WTC11 (cell line): ENCODE data around the gene CSNK1G1. TPM values are rescaled to one million over a fixed set of nuclear protein-coding genes. Genes with fewer than 3 reads are reported as not detected.

Source experiments
- ATAC-seq: fragments of 200-7000 bp; cut with Tn5 transposase; 2 replicates; pipeline ENCODE4 v1.10.0; 2021; ENCODE audit warnings: mild to moderate bottlenecking, moderate library complexity
- CTCF ChIA-PET: fragments of 300-600 bp; sonication (Branson Sonifier 250); formaldehyde crosslinking; loops from one replicate; lab custom pipeline; 2021; ENCODE audit warnings: antibody characterized with exemption; lab: Charles Lee
- POLR2A ChIA-PET: fragments of 350-600 bp; sonication (Branson Sonifier 250); formaldehyde crosslinking; loops from one replicate; lab custom pipeline; 2021; ENCODE audit warnings: antibody characterized with exemption; lab: Charles Lee
- DNase-seq: peaks from one replicate; pipeline ENCODE4 v3.0.0; 2021; ENCODE audit warnings: low spot score
- H3K27ac Mint-ChIP-seq: 2 replicates; pipeline ENCODE4 v1.8.0; 2021; ENCODE audit warnings: mixed read lengths
- H3K27me3 Mint-ChIP-seq: 2 replicates; pipeline ENCODE4 v1.8.0; 2021; ENCODE audit warnings: low read depth, mild to moderate bottlenecking, moderate library complexity, mixed read lengths
- H3K36me3 Mint-ChIP-seq: 2 replicates; pipeline ENCODE4 v1.8.0; 2021; ENCODE audit warnings: mixed read lengths
- H3K4me1 Mint-ChIP-seq: 2 replicates; pipeline ENCODE4 v1.8.0; 2022; ENCODE audit warnings: mixed read lengths
- H3K4me3 Mint-ChIP-seq: 2 replicates; pipeline ENCODE4 v1.8.0; 2021; ENCODE audit warnings: mild to moderate bottlenecking, moderate library complexity, mixed read lengths
- H3K9me3 Mint-ChIP-seq: 2 replicates; pipeline ENCODE4 v1.8.0; 2021; ENCODE audit warnings: mixed read lengths
- AFF4 ChIP-seq: sonication (generic); formaldehyde crosslinking; IDR thresholded peaks from 2 replicates; pipeline ENCODE4 v1.8.1; 2023; ENCODE audit warnings: mild to moderate bottlenecking, missing genetic modification reagents, borderline replicate concordance
- ATF1 ChIP-seq: sonication (generic); formaldehyde crosslinking; IDR thresholded peaks from 2 replicates; pipeline ENCODE4 v1.8.1; 2023; ENCODE audit warnings: mild to moderate bottlenecking, moderate library complexity, missing genetic modification reagents
- E2F1 ChIP-seq: sonication (generic); formaldehyde crosslinking; IDR thresholded peaks from 2 replicates; pipeline ENCODE4 v1.8.0; 2022; ENCODE audit warnings: mild to moderate bottlenecking, missing genetic modification reagents
- FOXJ3 ChIP-seq: sonication (generic); formaldehyde crosslinking; IDR thresholded peaks from 2 replicates; pipeline ENCODE4 v1.9.0; 2021; ENCODE audit warnings: missing genetic modification reagents, mild to moderate bottlenecking, borderline replicate concordance
- MXD4 ChIP-seq: fragments of 250-450 bp; sonication (Bioruptor Pico); IDR thresholded peaks from 2 replicates; pipeline ENCODE4 v1.8.0; 2021; ENCODE audit warnings: mild to moderate bottlenecking, moderate library complexity, borderline replicate concordance
- NR3C1 ChIP-seq: sonication (generic); formaldehyde crosslinking; conservative IDR thresholded peaks from 2 replicates; pipeline ENCODE4 v1.8.1; 2023; ENCODE audit warnings: low read depth, mild to moderate bottlenecking, missing genetic modification reagents
- RELA ChIP-seq: sonication (generic); formaldehyde crosslinking; IDR thresholded peaks from 2 replicates; pipeline ENCODE4 v1.8.1; 2022; ENCODE audit warnings: missing genetic modification reagents, mild to moderate bottlenecking, borderline replicate concordance
- TEAD4 ChIP-seq: sonication (generic); formaldehyde crosslinking; IDR thresholded peaks from 2 replicates; pipeline ENCODE4 v1.8.0; 2022; ENCODE audit warnings: mild to moderate bottlenecking, missing genetic modification reagents
- ZNF232 ChIP-seq: sonication (generic); formaldehyde crosslinking; IDR thresholded peaks from 2 replicates; pipeline ENCODE4 v1.8.0; 2022; ENCODE audit warnings: mild to moderate bottlenecking, missing genetic modification reagents
- ZNF425 ChIP-seq: fragments of 250-450 bp; sonication (Bioruptor Pico); conservative IDR thresholded peaks from 2 replicates; pipeline ENCODE4 v1.9.0; 2021; ENCODE audit warnings: mild to moderate bottlenecking
- total RNA-seq: library from RNA; stranded (reverse); gene quantifications from 3 replicates; pipeline ENCODE4 v1.2.3, GENCODE V29; 2021
- TF ChIP-seq, protein P1 (sequence below): sonication (generic); formaldehyde crosslinking; IDR thresholded peaks from 2 replicates; pipeline ENCODE4 v1.8.1; 2022; ENCODE audit warnings: mild to moderate bottlenecking, moderate library complexity, missing genetic modification reagents
- TF ChIP-seq, protein P2 (sequence below): sonication (generic); formaldehyde crosslinking; IDR thresholded peaks from 2 replicates; pipeline ENCODE4 v1.8.1; 2023; ENCODE audit warnings: mild to moderate bottlenecking, missing genetic modification reagents, moderate library complexity
- TF ChIP-seq, protein P3 (sequence below): fragments of 250-450 bp; sonication (Bioruptor Pico); IDR thresholded peaks from 2 replicates; pipeline ENCODE4 v1.9.0; 2021; ENCODE audit warnings: mild to moderate bottlenecking
- TF ChIP-seq, protein P4 (sequence below): sonication (generic); formaldehyde crosslinking; IDR thresholded peaks from 2 replicates; pipeline ENCODE4 v1.8.0; 2022; ENCODE audit warnings: mild to moderate bottlenecking, missing genetic modification reagents

The CSNK1G1 gene
- total RNA-seq, 1 experiment from 2014 or later, result 19.3 TPM

GRCh38 chr15:64305261-64305660 lies 50.7 kb downstream of the CSNK1G1 start:
- no peak overlapping the region for H3K4me3 Mint-ChIP-seq
- H3K27ac Mint-ChIP-seq, result peak overlapping the region; percentile 64
- H3K9me3 Mint-ChIP-seq, result peaks cover 11% of the 10 kb centered on the region
- ATAC-seq (peak; percentile 53), DNase-seq (no peak)
- CTCF ChIA-PET, result no interaction called here
- H3K27me3 Mint-ChIP-seq, result no peaks in the 10 kb centered on the region
- POLR2A ChIA-PET, result interaction anchor here (1.0 kb wide), 1 partner anchor 142 kb away, joined by 4 read pairs; no protein-coding TSS in a partner anchor
- peaks cover 10% of the 10 kb centered on the region for H3K36me3 Mint-ChIP-seq
- peaks cover 16% of the 10 kb centered on the region for H3K4me1 Mint-ChIP-seq
- TF ChIP-seq RELA (CRISPR knock-in tag), result no peak
- TF ChIP-seq, protein P1, sequence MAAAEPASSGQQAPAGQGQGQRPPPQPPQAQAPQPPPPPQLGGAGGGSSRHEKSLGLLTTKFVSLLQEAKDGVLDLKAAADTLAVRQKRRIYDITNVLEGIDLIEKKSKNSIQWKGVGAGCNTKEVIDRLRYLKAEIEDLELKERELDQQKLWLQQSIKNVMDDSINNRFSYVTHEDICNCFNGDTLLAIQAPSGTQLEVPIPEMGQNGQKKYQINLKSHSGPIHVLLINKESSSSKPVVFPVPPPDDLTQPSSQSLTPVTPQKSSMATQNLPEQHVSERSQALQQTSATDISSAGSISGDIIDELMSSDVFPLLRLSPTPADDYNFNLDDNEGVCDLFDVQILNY (CRISPR knock-in tag), result no peak

GRCh38 chr15:64289550-64289949 lies 66.4 kb downstream of the CSNK1G1 start:
- H3K27me3 Mint-ChIP-seq, result no peaks in the 10 kb centered on the region
- POLR2A ChIA-PET, result no interaction called here
- no peak for TF ChIP-seq E2F1 (CRISPR knock-in tag)
- TF ChIP-seq, protein P2, sequence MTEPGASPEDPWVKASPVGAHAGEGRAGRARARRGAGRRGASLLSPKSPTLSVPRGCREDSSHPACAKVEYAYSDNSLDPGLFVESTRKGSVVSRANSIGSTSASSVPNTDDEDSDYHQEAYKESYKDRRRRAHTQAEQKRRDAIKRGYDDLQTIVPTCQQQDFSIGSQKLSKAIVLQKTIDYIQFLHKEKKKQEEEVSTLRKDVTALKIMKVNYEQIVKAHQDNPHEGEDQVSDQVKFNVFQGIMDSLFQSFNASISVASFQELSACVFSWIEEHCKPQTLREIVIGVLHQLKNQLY (CRISPR knock-in tag), result no peak
- TF ChIP-seq AFF4 (CRISPR knock-in tag), result no peak
- TF ChIP-seq NR3C1 (CRISPR knock-in tag), result no peak
- TF ChIP-seq, all 79 proteins: peak for 0
- DNase-seq (no peak), ATAC-seq (no peak)
- Mint-ChIP-seq H3K4me3 (no peak overlapping the region), H3K9me3 (no peaks in the 10 kb centered on the region), H3K36me3 (no peaks in the 10 kb centered on the region), H3K27ac (no peak overlapping the region; the same call in 1 of the 2 replicates), H3K4me1 (peaks cover 9% of the 10 kb centered on the region; the same call in 1 of the 2 replicates)
- CTCF ChIA-PET, result no interaction called here

GRCh38 chr15:64288999-64289398 lies 67.0 kb downstream of the CSNK1G1 start:
- no peak for TF ChIP-seq FOXJ3 (CRISPR knock-in tag)
- no peak for TF ChIP-seq MXD4 (CRISPR knock-in tag)
- TF ChIP-seq ATF1 (CRISPR knock-in tag), result no peak
- TF ChIP-seq, protein P3, sequence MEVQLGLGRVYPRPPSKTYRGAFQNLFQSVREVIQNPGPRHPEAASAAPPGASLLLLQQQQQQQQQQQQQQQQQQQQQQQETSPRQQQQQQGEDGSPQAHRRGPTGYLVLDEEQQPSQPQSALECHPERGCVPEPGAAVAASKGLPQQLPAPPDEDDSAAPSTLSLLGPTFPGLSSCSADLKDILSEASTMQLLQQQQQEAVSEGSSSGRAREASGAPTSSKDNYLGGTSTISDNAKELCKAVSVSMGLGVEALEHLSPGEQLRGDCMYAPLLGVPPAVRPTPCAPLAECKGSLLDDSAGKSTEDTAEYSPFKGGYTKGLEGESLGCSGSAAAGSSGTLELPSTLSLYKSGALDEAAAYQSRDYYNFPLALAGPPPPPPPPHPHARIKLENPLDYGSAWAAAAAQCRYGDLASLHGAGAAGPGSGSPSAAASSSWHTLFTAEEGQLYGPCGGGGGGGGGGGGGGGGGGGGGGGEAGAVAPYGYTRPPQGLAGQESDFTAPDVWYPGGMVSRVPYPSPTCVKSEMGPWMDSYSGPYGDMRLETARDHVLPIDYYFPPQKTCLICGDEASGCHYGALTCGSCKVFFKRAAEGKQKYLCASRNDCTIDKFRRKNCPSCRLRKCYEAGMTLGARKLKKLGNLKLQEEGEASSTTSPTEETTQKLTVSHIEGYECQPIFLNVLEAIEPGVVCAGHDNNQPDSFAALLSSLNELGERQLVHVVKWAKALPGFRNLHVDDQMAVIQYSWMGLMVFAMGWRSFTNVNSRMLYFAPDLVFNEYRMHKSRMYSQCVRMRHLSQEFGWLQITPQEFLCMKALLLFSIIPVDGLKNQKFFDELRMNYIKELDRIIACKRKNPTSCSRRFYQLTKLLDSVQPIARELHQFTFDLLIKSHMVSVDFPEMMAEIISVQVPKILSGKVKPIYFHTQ (CRISPR knock-in tag), result no peak
- TF ChIP-seq, protein P4, sequence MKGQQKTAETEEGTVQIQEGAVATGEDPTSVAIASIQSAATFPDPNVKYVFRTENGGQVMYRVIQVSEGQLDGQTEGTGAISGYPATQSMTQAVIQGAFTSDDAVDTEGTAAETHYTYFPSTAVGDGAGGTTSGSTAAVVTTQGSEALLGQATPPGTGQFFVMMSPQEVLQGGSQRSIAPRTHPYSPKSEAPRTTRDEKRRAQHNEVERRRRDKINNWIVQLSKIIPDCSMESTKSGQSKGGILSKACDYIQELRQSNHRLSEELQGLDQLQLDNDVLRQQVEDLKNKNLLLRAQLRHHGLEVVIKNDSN, result no peak
- TF ChIP-seq ZNF425 (CRISPR knock-in tag), result no peak
- no peak for TF ChIP-seq ZNF232 (CRISPR knock-in tag)
- TF ChIP-seq TEAD4, result no peak
- Mint-ChIP-seq H3K4me3 (no peak overlapping the region), H3K36me3 (no peaks in the 10 kb centered on the region), H3K4me1 (peaks cover 9% of the 10 kb centered on the region; the same call in 1 of the 2 replicates), H3K27me3 (no peaks in the 10 kb centered on the region), H3K9me3 (no peaks in the 10 kb centered on the region), H3K27ac (no peak overlapping the region)
- no peak for ATAC-seq
- ChIA-PET CTCF (no interaction called here), POLR2A (no interaction called here)
- no peak for DNase-seq
